ENCODE data around the gene WSCD1.

The WSCD1 gene

DNA sequence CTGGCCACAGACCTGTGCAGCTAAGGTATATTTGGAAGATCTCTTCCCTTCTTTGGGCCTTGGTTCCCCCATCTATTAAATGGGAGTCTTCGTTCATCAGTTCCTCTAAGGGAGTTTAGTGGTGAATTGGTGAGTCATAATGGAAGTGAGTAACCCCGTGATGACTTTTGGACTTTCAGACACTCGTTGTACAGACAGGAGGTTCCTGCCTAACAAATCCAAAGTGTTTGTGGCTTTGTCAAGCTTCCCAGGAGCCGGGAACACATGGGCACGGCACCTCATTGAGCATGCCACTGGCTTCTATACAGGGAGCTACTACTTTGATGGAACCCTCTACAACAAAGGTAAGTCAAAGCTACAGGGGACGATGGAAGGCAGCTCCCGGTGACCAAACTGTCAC, 40.4 kb downstream of the WSCD1 start:
- no peak overlapping the region for H3K4me3 ChIP-seq (ENCODE audit: control insufficient read depth, low read depth, low read length)
- no peak for DNase-seq (ENCODE audit: low read depth)
- TF ChIP-seq, protein P1, sequence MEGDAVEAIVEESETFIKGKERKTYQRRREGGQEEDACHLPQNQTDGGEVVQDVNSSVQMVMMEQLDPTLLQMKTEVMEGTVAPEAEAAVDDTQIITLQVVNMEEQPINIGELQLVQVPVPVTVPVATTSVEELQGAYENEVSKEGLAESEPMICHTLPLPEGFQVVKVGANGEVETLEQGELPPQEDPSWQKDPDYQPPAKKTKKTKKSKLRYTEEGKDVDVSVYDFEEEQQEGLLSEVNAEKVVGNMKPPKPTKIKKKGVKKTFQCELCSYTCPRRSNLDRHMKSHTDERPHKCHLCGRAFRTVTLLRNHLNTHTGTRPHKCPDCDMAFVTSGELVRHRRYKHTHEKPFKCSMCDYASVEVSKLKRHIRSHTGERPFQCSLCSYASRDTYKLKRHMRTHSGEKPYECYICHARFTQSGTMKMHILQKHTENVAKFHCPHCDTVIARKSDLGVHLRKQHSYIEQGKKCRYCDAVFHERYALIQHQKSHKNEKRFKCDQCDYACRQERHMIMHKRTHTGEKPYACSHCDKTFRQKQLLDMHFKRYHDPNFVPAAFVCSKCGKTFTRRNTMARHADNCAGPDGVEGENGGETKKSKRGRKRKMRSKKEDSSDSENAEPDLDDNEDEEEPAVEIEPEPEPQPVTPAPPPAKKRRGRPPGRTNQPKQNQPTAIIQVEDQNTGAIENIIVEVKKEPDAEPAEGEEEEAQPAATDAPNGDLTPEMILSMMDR (conservative IDR thresholded peaks at IDR 0.05; ENCODE audit: control insufficient read depth, insufficient read depth, low read depth, low read length) = no peak

DNA sequence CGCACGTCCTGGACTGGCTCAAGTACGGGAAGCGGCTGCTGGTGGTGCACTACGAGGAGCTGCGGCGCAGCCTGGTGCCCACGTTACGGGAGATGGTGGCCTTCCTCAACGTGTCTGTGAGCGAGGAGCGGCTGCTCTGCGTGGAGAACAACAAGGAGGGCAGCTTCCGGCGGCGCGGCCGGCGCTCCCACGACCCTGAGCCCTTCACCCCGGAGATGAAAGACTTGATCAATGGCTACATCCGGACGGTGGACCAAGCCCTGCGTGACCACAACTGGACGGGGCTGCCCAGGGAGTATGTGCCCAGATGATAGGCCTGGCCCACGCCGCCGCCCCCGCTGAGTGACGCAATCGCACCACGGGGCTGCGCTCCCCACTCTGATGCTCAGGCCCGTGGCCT, 50.2 kb downstream of the WSCD1 start:
- TF ChIP-seq, protein P1 (conservative IDR thresholded peaks at IDR 0.05; ENCODE audit: control insufficient read depth, insufficient read depth, low read depth, low read length) = no peak
- H3K4me3 ChIP-seq (ENCODE audit: control insufficient read depth, low read depth, low read length) = no peak overlapping the region
- no peak for DNase-seq (ENCODE audit: low read depth)

DNA sequence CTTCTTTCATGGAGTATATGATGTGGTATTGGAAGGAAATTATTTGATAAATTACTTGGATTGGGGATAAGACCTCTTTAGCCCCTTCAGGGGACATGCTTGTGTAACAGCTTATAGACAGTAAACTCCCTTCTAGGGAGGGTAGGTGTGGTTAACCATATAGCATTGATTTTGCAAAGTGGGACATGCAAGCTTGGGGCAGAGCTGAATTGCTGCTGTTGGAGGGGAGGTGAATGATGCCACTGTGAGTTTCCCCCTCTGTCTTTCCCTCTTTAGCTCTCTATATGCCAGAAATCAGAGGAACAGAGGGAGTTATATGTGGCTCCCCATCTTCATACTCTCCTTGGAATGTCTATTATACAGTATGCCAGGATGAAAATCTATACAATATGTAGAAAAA, 54.7 kb downstream of the WSCD1 start:
- no peak for DNase-seq (ENCODE audit: low read depth)
- no peak overlapping the region for H3K4me3 ChIP-seq (ENCODE audit: control insufficient read depth, low read depth, low read length)
- TF ChIP-seq, protein P1 (conservative IDR thresholded peaks at IDR 0.05; ENCODE audit: control insufficient read depth, insufficient read depth, low read depth, low read length) = no peak

DNA sequence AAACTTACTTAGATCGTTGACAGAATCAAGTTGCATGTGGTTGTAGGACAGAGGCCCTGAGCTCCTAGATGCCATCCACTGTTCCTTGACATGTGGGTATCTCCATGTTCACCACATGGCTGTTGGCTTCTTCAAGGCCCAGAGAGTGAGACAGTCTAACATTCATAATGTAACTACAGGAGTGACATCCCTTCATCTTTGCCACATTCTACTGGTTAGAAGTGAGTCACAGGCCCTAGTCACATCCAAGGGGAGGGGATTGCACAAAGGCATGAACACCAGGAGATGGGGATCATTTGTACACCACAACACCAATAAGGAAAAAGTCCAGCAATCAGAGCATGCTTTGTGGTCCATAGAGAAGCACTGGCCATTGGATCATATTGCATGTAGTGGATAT, 56.6 kb downstream of the WSCD1 start:
- DNase-seq (ENCODE audit: low read depth) = no peak
- TF ChIP-seq, protein P1 (conservative IDR thresholded peaks at IDR 0.05; ENCODE audit: control insufficient read depth, insufficient read depth, low read depth, low read length) = no peak
- no peak overlapping the region for H3K4me3 ChIP-seq (ENCODE audit: control insufficient read depth, low read depth, low read length)

DNA sequence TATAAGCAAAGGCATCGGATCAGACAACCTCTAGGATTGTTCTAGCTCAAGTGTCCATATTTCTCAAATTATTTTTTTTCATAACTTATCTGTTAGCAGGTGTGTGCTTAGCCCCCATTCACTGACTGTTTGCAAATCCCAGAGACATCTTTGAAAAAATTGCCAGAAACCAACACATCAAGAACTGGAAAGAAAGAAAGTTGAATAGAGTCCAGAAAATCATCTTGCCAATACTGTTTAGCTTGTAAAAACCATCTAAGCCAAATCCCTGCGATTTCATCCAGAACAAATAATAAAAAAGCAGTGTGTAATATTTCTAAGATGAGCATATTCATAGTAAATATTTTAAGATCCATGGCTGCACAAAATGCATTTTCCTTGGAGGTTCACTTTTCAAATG, 64.5 kb downstream of the WSCD1 start:
- TF ChIP-seq, protein P1 (conservative IDR thresholded peaks at IDR 0.05; ENCODE audit: control insufficient read depth, insufficient read depth, low read depth, low read length) = no peak
- no peak for DNase-seq (ENCODE audit: low read depth)
- H3K4me3 ChIP-seq (ENCODE audit: control insufficient read depth, low read depth, low read length) = no peak overlapping the region

DNA sequence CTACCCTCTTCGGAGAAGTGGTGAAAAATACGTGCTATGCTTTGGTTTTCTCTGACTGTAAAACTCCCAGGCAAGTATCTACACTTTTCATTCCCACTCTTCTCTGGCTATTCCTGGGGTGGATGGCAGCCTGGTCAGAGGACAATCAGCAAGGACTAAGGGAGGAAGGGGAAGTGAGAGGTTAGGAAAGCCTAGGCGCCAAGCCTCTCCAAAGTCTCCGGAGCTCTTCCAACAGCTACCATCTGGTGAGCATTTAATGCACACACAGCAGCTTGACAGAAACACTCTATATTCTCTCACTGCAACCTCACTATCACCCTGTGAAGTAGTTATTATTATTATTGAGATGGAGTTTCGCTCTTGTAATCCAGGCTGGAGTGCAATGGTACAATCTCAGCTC, 65.1 kb downstream of the WSCD1 start:
- no peak overlapping the region for H3K4me3 ChIP-seq (ENCODE audit: control insufficient read depth, low read depth, low read length)
- no peak for DNase-seq (ENCODE audit: low read depth)
- TF ChIP-seq, protein P1 (conservative IDR thresholded peaks at IDR 0.05; ENCODE audit: control insufficient read depth, insufficient read depth, low read depth, low read length) = no peak

DNA sequence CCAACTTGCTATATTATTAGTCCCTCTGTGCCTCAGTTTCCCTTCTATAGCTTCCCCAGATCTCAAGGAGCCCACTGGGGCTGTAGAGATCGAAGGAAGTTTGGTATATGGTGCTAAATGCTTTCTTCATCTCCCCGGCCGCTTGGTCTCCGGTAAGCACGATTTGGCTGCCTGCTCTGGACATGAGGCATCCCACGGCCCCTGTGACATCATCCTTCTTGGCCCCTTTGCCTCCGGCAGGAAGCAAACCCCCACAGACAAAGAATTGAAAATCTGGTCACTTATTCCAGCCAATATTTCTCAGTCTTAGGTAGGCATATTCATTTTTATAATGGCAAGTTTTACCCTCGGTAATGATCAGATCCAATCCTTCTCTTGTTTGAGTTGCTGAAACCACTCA, 65.8 kb downstream of the WSCD1 start:
- no peak for DNase-seq (ENCODE audit: low read depth)
- TF ChIP-seq, protein P1 (conservative IDR thresholded peaks at IDR 0.05; ENCODE audit: control insufficient read depth, insufficient read depth, low read depth, low read length) = no peak
- no peak overlapping the region for H3K4me3 ChIP-seq (ENCODE audit: control insufficient read depth, low read depth, low read length)
